ENCODE results near the gene GPATCH8. TPM values are rescaled to one million over a fixed set of nuclear protein-coding genes. Genes with fewer than 3 reads are reported as not detected.

GPATCH8 gene
- total RNA-seq, 1 donor from 2014 or later = 44.1 TPM

- peaks cover 10% of the 10 kb centered on the region for H3K27me3 Mint-ChIP-seq (ENCODE audit: insufficient read depth, low read depth)
- H3K4me3 Mint-ChIP-seq = no peak overlapping the region
- Histone ChIP-seq H2AFZ (replicated peaks) (no peak overlapping the region), H3K4me2 (no peak overlapping the region), H3K4me1 (peaks cover 10% of the 10 kb centered on the region), H3K27me3 (peaks cover 12% of the 10 kb centered on the region), H4K20me1 (ENCODE audit: low read depth) (peaks cover 88% of the 10 kb centered on the region), H3K9me3 (ENCODE audit: low read depth) (no peaks in the 10 kb centered on the region), H3F3A (ENCODE audit: low read depth) (peaks cover 39% of the 10 kb centered on the region), H3K79me2 (ENCODE audit: low read depth) (peaks cover 30% of the 10 kb centered on the region), H3K27ac (no peak overlapping the region), H3K9ac (no peak overlapping the region), H3K4me3 (no peak overlapping the region), H3K36me3 (no peaks in the 10 kb centered on the region)
- DNase-seq (ENCODE audit: low spot score) = no peak
- no peaks in the 10 kb centered on the region for H3K9me3 Mint-ChIP-seq
- H3K4me1 Mint-ChIP-seq = peaks cover 17% of the 10 kb centered on the region
- H3K36me3 Mint-ChIP-seq = peaks cover 9% of the 10 kb centered on the region
- TF ChIP-seq EZH2phosphoT487 (IDR thresholded peaks at IDR 0.05) (no peak), EZH2 (IDR thresholded peaks at IDR 0.05) (no peak)
- TF ChIP-seq, protein P1, sequence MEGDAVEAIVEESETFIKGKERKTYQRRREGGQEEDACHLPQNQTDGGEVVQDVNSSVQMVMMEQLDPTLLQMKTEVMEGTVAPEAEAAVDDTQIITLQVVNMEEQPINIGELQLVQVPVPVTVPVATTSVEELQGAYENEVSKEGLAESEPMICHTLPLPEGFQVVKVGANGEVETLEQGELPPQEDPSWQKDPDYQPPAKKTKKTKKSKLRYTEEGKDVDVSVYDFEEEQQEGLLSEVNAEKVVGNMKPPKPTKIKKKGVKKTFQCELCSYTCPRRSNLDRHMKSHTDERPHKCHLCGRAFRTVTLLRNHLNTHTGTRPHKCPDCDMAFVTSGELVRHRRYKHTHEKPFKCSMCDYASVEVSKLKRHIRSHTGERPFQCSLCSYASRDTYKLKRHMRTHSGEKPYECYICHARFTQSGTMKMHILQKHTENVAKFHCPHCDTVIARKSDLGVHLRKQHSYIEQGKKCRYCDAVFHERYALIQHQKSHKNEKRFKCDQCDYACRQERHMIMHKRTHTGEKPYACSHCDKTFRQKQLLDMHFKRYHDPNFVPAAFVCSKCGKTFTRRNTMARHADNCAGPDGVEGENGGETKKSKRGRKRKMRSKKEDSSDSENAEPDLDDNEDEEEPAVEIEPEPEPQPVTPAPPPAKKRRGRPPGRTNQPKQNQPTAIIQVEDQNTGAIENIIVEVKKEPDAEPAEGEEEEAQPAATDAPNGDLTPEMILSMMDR (IDR thresholded peaks at IDR 0.05) = no peak
- H3K27ac Mint-ChIP-seq = no peak overlapping the region
Observed at GRCh38 chr17:44355642-44356099, 147.5 kb downstream of the GPATCH8 start.

- Histone ChIP-seq H3K27me3 (peaks cover 12% of the 10 kb centered on the region), H3K27ac (no peak overlapping the region), H3F3A (ENCODE audit: low read depth) (peaks cover 33% of the 10 kb centered on the region), H3K36me3 (no peaks in the 10 kb centered on the region), H3K4me3 (no peak overlapping the region), H3K4me1 (peaks cover 2% of the 10 kb centered on the region), H2AFZ (replicated peaks) (no peak overlapping the region), H4K20me1 (ENCODE audit: low read depth) (peaks cover 80% of the 10 kb centered on the region), H3K4me2 (peak overlapping the region; percentile 63), H3K9me3 (ENCODE audit: low read depth) (no peaks in the 10 kb centered on the region), H3K9ac (no peak overlapping the region), H3K79me2 (ENCODE audit: low read depth) (peaks cover 22% of the 10 kb centered on the region)
- Mint-ChIP-seq H3K4me1 (peaks cover 9% of the 10 kb centered on the region), H3K4me3 (no peak overlapping the region), H3K36me3 (peaks cover 9% of the 10 kb centered on the region), H3K9me3 (no peaks in the 10 kb centered on the region), H3K27me3 (ENCODE audit: insufficient read depth, low read depth) (peaks cover 12% of the 10 kb centered on the region), H3K27ac (no peak overlapping the region)
- DNase-seq (ENCODE audit: low spot score) = peak; percentile 91
- TF ChIP-seq EZH2 (IDR thresholded peaks at IDR 0.05) = no peak
- no peak for TF ChIP-seq EZH2phosphoT487 (IDR thresholded peaks at IDR 0.05)
- TF ChIP-seq, protein P1 (IDR thresholded peaks at IDR 0.05) = peak; percentile 63
Observed at GRCh38 chr17:44354582-44355561, 148.3 kb downstream of the GPATCH8 start.

- H3K27me3 Mint-ChIP-seq (ENCODE audit: insufficient read depth, low read depth) = peaks cover 12% of the 10 kb centered on the region
- Histone ChIP-seq H3K4me3 (peak overlapping the region; percentile 41), H3K9me3 (ENCODE audit: low read depth) (no peaks in the 10 kb centered on the region), H3K4me2 (peak overlapping the region; percentile 73), H4K20me1 (ENCODE audit: low read depth) (peaks cover 69% of the 10 kb centered on the region), H3K4me1 (no peaks in the 10 kb centered on the region), H3K27ac (no peak overlapping the region), H3K36me3 (no peaks in the 10 kb centered on the region), H2AFZ (replicated peaks) (no peak overlapping the region), H3K27me3 (peaks cover 12% of the 10 kb centered on the region), H3F3A (ENCODE audit: low read depth) (peaks cover 33% of the 10 kb centered on the region), H3K9ac (no peak overlapping the region), H3K79me2 (ENCODE audit: low read depth) (peaks cover 12% of the 10 kb centered on the region)
- TF ChIP-seq, protein P1 (IDR thresholded peaks at IDR 0.05) = no peak
- no peak for TF ChIP-seq EZH2phosphoT487 (IDR thresholded peaks at IDR 0.05)
- H3K36me3 Mint-ChIP-seq = peaks cover 7% of the 10 kb centered on the region
- no peaks in the 10 kb centered on the region for H3K9me3 Mint-ChIP-seq
- peak; percentile 81 for DNase-seq (ENCODE audit: low spot score)
- H3K4me1 Mint-ChIP-seq = peaks cover 4% of the 10 kb centered on the region
- no peak overlapping the region for H3K27ac Mint-ChIP-seq
- H3K4me3 Mint-ChIP-seq = no peak overlapping the region
Observed at GRCh38 chr17:44353672-44354331, 149.4 kb downstream of the GPATCH8 start.

All from neural progenitor cell (in vitro differentiated cells).